ENCODE measurements around the gene LY6G6C.

The LY6G6C gene

GRCh38 chr6:31702819-31703716, 18.5 kb downstream of the LY6G6C start, which contains the start of gene ABHD16A (continued):
- TF ChIP-seq GLIS2 (tag by site-specific recombination; IDR thresholded peaks at IDR 0.05) = 0 out of 2 replicates have a peak, but pooled peaks have one; percentile 33
- peak; percentile 92 for TF ChIP-seq ZBTB20 (tag by site-specific recombination; IDR thresholded peaks at IDR 0.05)
- peak; percentile 83 for TF ChIP-seq ZEB2 (tag by site-specific recombination; IDR thresholded peaks at IDR 0.05)
- no peak for TF ChIP-seq ZNF391 (tag by site-specific recombination; IDR thresholded peaks at IDR 0.05; ENCODE audit: borderline replicate concordance, low read depth)
- TF ChIP-seq ZNF10 (tag by site-specific recombination; IDR thresholded peaks at IDR 0.05) = 0 out of 2 replicates have a peak, but pooled peaks have one; percentile 9
- peak; percentile 85 for TF ChIP-seq SCRT2 (tag by site-specific recombination; IDR thresholded peaks at IDR 0.05)
- TF ChIP-seq ZSCAN5A (tag by site-specific recombination; IDR thresholded peaks at IDR 0.05) = peak; percentile 67; the same call in 1 of the 2 replicates
- peak; percentile 30; the same call in 1 of the 2 replicates for TF ChIP-seq INSM2 (tag by site-specific recombination; IDR thresholded peaks at IDR 0.05)
- no peak for TF ChIP-seq GLI2 (tag by site-specific recombination; IDR thresholded peaks at IDR 0.05; ENCODE audit: borderline replicate concordance, low read depth)
- no peak for TF ChIP-seq ZNF560 (tag by site-specific recombination; IDR thresholded peaks at IDR 0.05; ENCODE audit: borderline replicate concordance)
- no peak for TF ChIP-seq ZBTB1 (tag by site-specific recombination; IDR thresholded peaks at IDR 0.05)
- TF ChIP-seq ZNF660 (tag by site-specific recombination; IDR thresholded peaks at IDR 0.05) = peak; percentile 81
- no peak for TF ChIP-seq ZNF239 (tag by site-specific recombination; IDR thresholded peaks at IDR 0.05)
- no peak for TF ChIP-seq ZNF521 (tag by site-specific recombination; IDR thresholded peaks at IDR 0.05)
- peak; percentile 76; the same call in 1 of the 2 replicates for TF ChIP-seq KLF8 (tag by site-specific recombination; IDR thresholded peaks at IDR 0.05)
- TF ChIP-seq ZNF830 (tag by site-specific recombination; IDR thresholded peaks at IDR 0.05; ENCODE audit: low read depth) = no peak
- TF ChIP-seq YY1 (tag by site-specific recombination; IDR thresholded peaks at IDR 0.05) = peak; percentile 65
- no peak for TF ChIP-seq ZNF292 (tag by site-specific recombination; IDR thresholded peaks at IDR 0.05; ENCODE audit: borderline replicate concordance, low read depth)
- peak; percentile 79; the same call in 1 of the 2 replicates for TF ChIP-seq ZNF501 (tag by site-specific recombination; IDR thresholded peaks at IDR 0.05)
- peak; percentile 57; the same call in 1 of the 2 replicates for TF ChIP-seq ZNF324 (tag by site-specific recombination; IDR thresholded peaks at IDR 0.05)
- peak; percentile 95 for TF ChIP-seq ZBTB21 (tag by site-specific recombination; IDR thresholded peaks at IDR 0.05)
- peak; percentile 97 for TF ChIP-seq ZNF629 (tag by site-specific recombination; IDR thresholded peaks at IDR 0.05)
- no peak for TF ChIP-seq ZNF26 (tag by site-specific recombination; IDR thresholded peaks at IDR 0.05)
- TF ChIP-seq ZXDB (tag by site-specific recombination; IDR thresholded peaks at IDR 0.05) = peak; percentile 76; the same call in 1 of the 2 replicates
- peak; percentile 82 for TF ChIP-seq KLF9 (tag by site-specific recombination; IDR thresholded peaks at IDR 0.05; ENCODE audit: low read depth)
- peak; percentile 48; the same call in 1 of the 2 replicates for TF ChIP-seq IKZF3 (tag by site-specific recombination; IDR thresholded peaks at IDR 0.05)
- TF ChIP-seq ZNF280C (tag by site-specific recombination; IDR thresholded peaks at IDR 0.05) = no peak
- TF ChIP-seq KLF7 (tag by site-specific recombination; IDR thresholded peaks at IDR 0.05; ENCODE audit: borderline replicate concordance) = no peak
- TF ChIP-seq ZBTB17 (tag by site-specific recombination; IDR thresholded peaks at IDR 0.05) = peak; percentile 96
